CD4-positive, CD25-positive, alpha-beta regulatory T cell (primary cell): ENCODE data around the gene RWDD2A. TPM values are rescaled to one million over a fixed set of nuclear protein-coding genes. Genes with fewer than 3 reads are reported as not detected.

Source experiments
- ATAC-seq, 2 donors: fragments of 150-1000 bp; cut with Tn5 transposase; one replicate each; pipeline ENCODE4 v1.10.0; 2021; ENCODE audit warnings: low read depth in 2 of 2, moderate number of reproducible peaks in 2 of 2, moderate library complexity in 1 of 2
- DNase-seq, 3 donors: peaks; one replicate each; pipeline versions ENCODE4 v3.0.0 to v3.0.0-alpha.2; 2012 to 2022; ENCODE audit warnings: mixed read lengths in 1 of 3
- H3K27ac ChIP-seq: one replicate; pipeline ENCODE4 v1.7.0; 2013; ENCODE audit warnings: mild to moderate bottlenecking, low read length; ENCODE audit not compliant: insufficient read depth, poor library complexity, severe bottlenecking
- H3K27me3 ChIP-seq: one replicate; pipeline ENCODE4 v1.7.0; 2013; ENCODE audit warnings: low read length; ENCODE audit not compliant: control insufficient read depth, insufficient read depth
- H3K36me3 ChIP-seq: one replicate; pipeline ENCODE4 v1.7.0; 2013; ENCODE audit warnings: mild to moderate bottlenecking, low read length, moderate library complexity; ENCODE audit not compliant: control insufficient read depth, insufficient read depth
- H3K4me1 ChIP-seq: 2 replicates; pipeline ENCODE4 v1.7.0; 2013; ENCODE audit warnings: mild to moderate bottlenecking, low read length; ENCODE audit not compliant: insufficient read depth, control insufficient read depth, poor library complexity, severe bottlenecking
- H3K4me3 ChIP-seq: one replicate; pipeline ENCODE4 v1.7.0; 2013; ENCODE audit warnings: low read depth, mild to moderate bottlenecking, low read length, moderate library complexity
- H3K9me3 ChIP-seq, 2 experiments: 1 replicate in 1 of 2; 2 replicates in 1 of 2; pipeline ENCODE4 v1.7.0; 2013; ENCODE audit warnings: low read length in 2 of 2, mild to moderate bottlenecking in 1 of 2, moderate library complexity in 1 of 2; ENCODE audit not compliant: control insufficient read depth in 2 of 2
- H3K27ac Mint-ChIP-seq, 3 donors: one replicate each; pipeline ENCODE4 v1.8.0; 2020 to 2022; ENCODE audit warnings: mild to moderate bottlenecking in 3 of 3, mixed read lengths in 3 of 3, moderate library complexity in 2 of 3
- H3K27me3 Mint-ChIP-seq: one replicate; pipeline ENCODE4 v1.8.0; 2022; ENCODE audit warnings: mild to moderate bottlenecking, mixed read lengths
- H3K36me3 Mint-ChIP-seq: one replicate; pipeline ENCODE4 v1.8.0; 2020; ENCODE audit warnings: mixed read lengths
- H3K4me1 Mint-ChIP-seq, 4 donors: one replicate each; pipeline ENCODE4 v1.8.0; 2020 to 2022; ENCODE audit warnings: mixed read lengths in 4 of 4, mild to moderate bottlenecking in 1 of 4
- H3K4me3 Mint-ChIP-seq, 4 donors: one replicate each; pipeline ENCODE4 v1.8.0; 2020 to 2022; ENCODE audit warnings: mild to moderate bottlenecking in 4 of 4, mixed read lengths in 4 of 4, moderate library complexity in 3 of 4
- H3K9me3 Mint-ChIP-seq, 7 donors: one replicate each; pipeline ENCODE4 v1.8.0; 2020 to 2022; ENCODE audit warnings: mixed read lengths in 7 of 7, mild to moderate bottlenecking in 3 of 7, moderate library complexity in 2 of 7
- polyA plus RNA-seq, 4 donors: library from polyadenylated mRNA; unstranded; fragments of 300-500 nt; fragmentation: Illumina TruSeq; gene quantifications; one replicate each; pipeline ENCODE4 v1.2.3, GENCODE V29; 2021
- total RNA-seq: library from RNA; stranded (reverse); gene quantifications from one replicate; pipeline ENCODE4 v1.2.3, GENCODE V29; 2022

The RWDD2A gene
- total and polyA plus RNA-seq, 5 donors from 2014 or later: 2.1 to 3.7 (median 3.1) TPM

GRCh38 chr6:83199863-83200225 lies 6.7 kb downstream of the RWDD2A start:
- H3K9me3 ChIP-seq: no peaks in the 10 kb centered on the region
- H3K4me3 Mint-ChIP-seq: no peak overlapping the region
- no peaks in the 10 kb centered on the region for H3K36me3 Mint-ChIP-seq
- no peak for ATAC-seq
- no peak for DNase-seq
- no peaks in the 10 kb centered on the region for H3K4me1 ChIP-seq
- no peaks in the 10 kb centered on the region for H3K27me3 Mint-ChIP-seq
- peaks cover 2 to 18% (median 9%) of the 10 kb centered on the region in 4 donors for H3K4me1 Mint-ChIP-seq
- peak overlapping the region in 1 of 3 donors; percentile 8 for H3K27ac Mint-ChIP-seq
- H3K36me3 ChIP-seq: peaks cover 2% of the 10 kb centered on the region
- H3K4me3 ChIP-seq: no peak overlapping the region
- no peaks in the 10 kb centered on the region for H3K27me3 ChIP-seq
- H3K9me3 Mint-ChIP-seq: no peaks in the 10 kb centered on the region
- no peak overlapping the region for H3K27ac ChIP-seq

GRCh38 chr6:83202031-83202430 lies 8.9 kb downstream of the RWDD2A start:
- H3K4me1 Mint-ChIP-seq: no peaks in the 10 kb centered on the region
- Histone ChIP-seq H3K36me3 (no peaks in the 10 kb centered on the region), H3K9me3 (no peaks in the 10 kb centered on the region), H3K27me3 (peaks cover 1% of the 10 kb centered on the region), H3K4me1 (no peaks in the 10 kb centered on the region), H3K27ac (no peak overlapping the region), H3K4me3 (no peak overlapping the region)
- no peaks in the 10 kb centered on the region for H3K36me3 Mint-ChIP-seq
- DNase-seq (no peak), ATAC-seq (no peak)
- H3K27ac Mint-ChIP-seq: no peak overlapping the region
- no peak overlapping the region for H3K4me3 Mint-ChIP-seq
- no peaks in the 10 kb centered on the region for H3K9me3 Mint-ChIP-seq
- H3K27me3 Mint-ChIP-seq: peaks cover 8% of the 10 kb centered on the region

- Histone ChIP-seq H3K9me3 (no peaks in the 10 kb centered on the region), H3K36me3 (no peaks in the 10 kb centered on the region), H3K27me3 (peaks cover 17% of the 10 kb centered on the region), H3K4me3 (no peak overlapping the region), H3K27ac (no peak overlapping the region), H3K4me1 (no peaks in the 10 kb centered on the region)
- peaks cover 35% of the 10 kb centered on the region for H3K27me3 Mint-ChIP-seq
- DNase-seq: peak; percentile 19 to 72 (median 60)
- peaks cover 0 to 2% (median 0%) of the 10 kb centered on the region in 7 donors for H3K9me3 Mint-ChIP-seq
- no peaks in the 10 kb centered on the region for H3K36me3 Mint-ChIP-seq
- H3K27ac Mint-ChIP-seq: peak overlapping the region in 1 of 3 donors; percentile 23
- peaks cover 0 to 2% (median 0%) of the 10 kb centered on the region in 4 donors for H3K4me1 Mint-ChIP-seq
- peak; percentile 93 to 94 for ATAC-seq
- H3K4me3 Mint-ChIP-seq: no peak overlapping the region
These were observed 22.2 kb downstream of the RWDD2A start for GRCh38 chr6:83215131-83216047.

GRCh38 chr6:83216806-83217205 lies 23.6 kb downstream of the RWDD2A start:
- no peaks in the 10 kb centered on the region for H3K4me1 ChIP-seq
- Mint-ChIP-seq H3K27ac (no peak overlapping the region), H3K36me3 (no peaks in the 10 kb centered on the region), H3K27me3 (peaks cover 26% of the 10 kb centered on the region), H3K4me3 (no peak overlapping the region), H3K4me1 (peaks cover 0 to 2% (median 0%) of the 10 kb centered on the region in 4 donors), H3K9me3 (peaks cover 0 to 2% (median 0%) of the 10 kb centered on the region in 7 donors)
- H3K9me3 ChIP-seq: no peaks in the 10 kb centered on the region
- no peak overlapping the region for H3K4me3 ChIP-seq
- H3K27me3 ChIP-seq: peaks cover 10% of the 10 kb centered on the region
- H3K36me3 ChIP-seq: no peaks in the 10 kb centered on the region
- DNase-seq (no peak), ATAC-seq (no peak)
- H3K27ac ChIP-seq: no peak overlapping the region

GRCh38 chr6:83218646-83219045 lies 25.5 kb downstream of the RWDD2A start:
- Histone ChIP-seq H3K4me3 (no peak overlapping the region), H3K27me3 (peaks cover 6% of the 10 kb centered on the region), H3K27ac (no peak overlapping the region), H3K9me3 (no peaks in the 10 kb centered on the region), H3K4me1 (no peaks in the 10 kb centered on the region), H3K36me3 (no peaks in the 10 kb centered on the region)
- Mint-ChIP-seq H3K36me3 (no peaks in the 10 kb centered on the region), H3K9me3 (peaks cover 0 to 2% (median 0%) of the 10 kb centered on the region in 7 donors), H3K4me3 (no peak overlapping the region), H3K27me3 (peaks cover 23% of the 10 kb centered on the region), H3K27ac (no peak overlapping the region), H3K4me1 (peaks cover 0 to 4% (median 0%) of the 10 kb centered on the region in 4 donors)
- DNase-seq (no peak), ATAC-seq (no peak)

GRCh38 chr6:83220121-83220520 lies 27.0 kb downstream of the RWDD2A start:
- H3K4me1 ChIP-seq: no peaks in the 10 kb centered on the region
- H3K27ac ChIP-seq: no peak overlapping the region
- no peak overlapping the region for H3K27ac Mint-ChIP-seq
- no peak for DNase-seq
- H3K4me3 Mint-ChIP-seq: no peak overlapping the region
- peaks cover 0 to 2% (median 0%) of the 10 kb centered on the region in 7 donors for H3K9me3 Mint-ChIP-seq
- H3K27me3 Mint-ChIP-seq: peaks cover 10% of the 10 kb centered on the region
- H3K4me1 Mint-ChIP-seq: peaks cover 0 to 4% (median 0%) of the 10 kb centered on the region in 4 donors
- no peaks in the 10 kb centered on the region for H3K27me3 ChIP-seq
- H3K36me3 Mint-ChIP-seq: no peaks in the 10 kb centered on the region
- ATAC-seq: no peak
- no peaks in the 10 kb centered on the region for H3K36me3 ChIP-seq
- H3K4me3 ChIP-seq: no peak overlapping the region
- H3K9me3 ChIP-seq: no peaks in the 10 kb centered on the region

- no peak overlapping the region for H3K4me3 ChIP-seq
- no peaks in the 10 kb centered on the region for H3K9me3 ChIP-seq
- H3K4me1 Mint-ChIP-seq: peaks cover 0 to 4% (median 0%) of the 10 kb centered on the region in 4 donors
- H3K36me3 ChIP-seq: no peaks in the 10 kb centered on the region
- no peak overlapping the region for H3K4me3 Mint-ChIP-seq
- no peaks in the 10 kb centered on the region for H3K4me1 ChIP-seq
- H3K36me3 Mint-ChIP-seq: no peaks in the 10 kb centered on the region
- peaks cover 0 to 2% (median 0%) of the 10 kb centered on the region in 7 donors for H3K9me3 Mint-ChIP-seq
- H3K27ac Mint-ChIP-seq: no peak overlapping the region
- H3K27me3 Mint-ChIP-seq: peaks cover 6% of the 10 kb centered on the region
- H3K27ac ChIP-seq: no peak overlapping the region
- no peak for ATAC-seq
- DNase-seq: no peak
- H3K27me3 ChIP-seq: no peaks in the 10 kb centered on the region
These were observed 28.1 kb downstream of the RWDD2A start for GRCh38 chr6:83221276-83221675.
